Cardiac muscle cell (in vitro differentiated cells and primary cell): ENCODE measurements around the gene METTL21A. TPM values are rescaled to one million over a fixed set of nuclear protein-coding genes. Genes with fewer than 3 reads are reported as not detected.
"Not testable (repeated sequence)": the region's sequence is repeated elsewhere in the genome, so short reads cannot be mapped to it uniquely, and the experiment has no call there.

Experiments
- DNase-seq, 2 donors: peaks; one replicate each; pipeline versions ENCODE4 v3.0.0 to v3.0.0-alpha.2; 2010 to 2017; ENCODE audit warnings: low read depth in 1 of 2, low spot score in 1 of 2
- H3K27ac ChIP-seq: fragments of 200-600 bp; sonication (generic); 2 replicates; pipeline ENCODE4 v1.5.1; 2016
- H3K27me3 ChIP-seq: fragments of 200-600 bp; sonication (generic); 2 replicates; pipeline ENCODE4 v1.6.0; 2016; ENCODE audit warnings: control low read depth
- H3K36me3 ChIP-seq: fragments of 200-600 bp; sonication (generic); 2 replicates; pipeline ENCODE4 v1.5.1; 2016; ENCODE audit warnings: control low read depth
- H3K4me1 ChIP-seq: fragments of 200-600 bp; sonication (generic); 2 replicates; pipeline ENCODE4 v1.8.1; 2017; ENCODE audit warnings: low read depth, mild to moderate bottlenecking, mixed run types
- H3K4me3 ChIP-seq: fragments of 200-600 bp; sonication (generic); 2 replicates; pipeline ENCODE4 v1.5.1; 2016; ENCODE audit warnings: mild to moderate bottlenecking
- H3K9me3 ChIP-seq: fragments of 200-600 bp; sonication (generic); 2 replicates; pipeline ENCODE4 v1.5.1; 2017; ENCODE audit warnings: low read depth, mild to moderate bottlenecking, control low read depth
- polyA plus RNA-seq: library from polyadenylated mRNA; unstranded; fragments of >200 nt; fragmentation: Nextera tagmentation; extraction: Ambion mirVana; gene quantifications from 2 replicates; pipeline ENCODE4 v1.2.1, GENCODE V29; 2016
- total RNA-seq: library from RNA; depleted of rRNA; stranded (reverse); fragments of >200 nt; gene quantifications from 2 replicates; pipeline ENCODE4 v1.2.3, GENCODE V29; 2016
- TF ChIP-seq, protein P1 (sequence below): IDR thresholded peaks from 2 replicates; pipeline ENCODE4 v1.5.1; 2012; ENCODE audit warnings: low read depth, mild to moderate bottlenecking, low read length

The METTL21A gene
- total and polyA plus RNA-seq, 2 experiments from 2014 or later = 39.8 to 55.9 TPM

DNA sequence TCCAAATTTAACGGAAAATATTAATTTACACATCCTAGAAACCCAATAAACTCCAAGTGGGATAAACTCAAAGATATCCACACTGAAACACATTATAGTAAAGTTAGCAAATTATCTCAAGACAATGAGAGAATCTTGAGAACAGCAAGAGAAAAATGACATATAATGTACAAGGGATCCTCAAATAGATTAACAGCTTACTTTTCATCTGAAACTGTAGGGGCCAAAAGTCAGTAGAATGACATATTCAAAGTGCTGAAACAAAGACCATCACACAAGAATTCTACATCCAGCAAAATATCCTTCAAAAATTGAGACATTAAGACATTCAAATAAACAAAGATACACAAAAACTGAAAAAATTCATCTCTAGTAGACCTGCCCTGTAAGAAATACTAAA, 18.7 kb upstream of the METTL21A start:
- Histone ChIP-seq H3K27me3 (no peaks in the 10 kb centered on the region), H3K36me3 (no peaks in the 10 kb centered on the region)

DNA sequence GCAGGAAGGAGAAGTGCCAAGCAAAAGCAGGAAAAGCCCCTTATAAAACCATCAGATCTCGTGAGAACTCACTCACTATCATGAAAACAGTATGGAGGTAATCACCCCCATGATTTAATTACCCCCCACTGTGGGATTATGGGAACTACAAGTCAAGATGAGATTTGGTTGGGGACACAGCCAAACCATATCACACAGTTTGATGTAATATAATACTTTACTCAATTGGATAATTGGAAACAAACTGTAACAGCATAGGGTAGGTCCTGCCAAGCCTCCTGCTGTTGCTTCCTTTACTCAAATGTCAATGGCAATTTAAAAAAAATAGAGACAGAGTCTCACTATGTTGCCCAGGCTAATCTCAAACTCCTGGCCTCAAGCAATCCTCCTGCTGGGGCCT, 15.5 kb upstream of the METTL21A start:
- no peaks in the 10 kb centered on the region for H3K36me3 ChIP-seq
- H3K27ac ChIP-seq = no peak overlapping the region
- no peaks in the 10 kb centered on the region for H3K27me3 ChIP-seq
- no peak for DNase-seq
- TF ChIP-seq, protein P1, sequence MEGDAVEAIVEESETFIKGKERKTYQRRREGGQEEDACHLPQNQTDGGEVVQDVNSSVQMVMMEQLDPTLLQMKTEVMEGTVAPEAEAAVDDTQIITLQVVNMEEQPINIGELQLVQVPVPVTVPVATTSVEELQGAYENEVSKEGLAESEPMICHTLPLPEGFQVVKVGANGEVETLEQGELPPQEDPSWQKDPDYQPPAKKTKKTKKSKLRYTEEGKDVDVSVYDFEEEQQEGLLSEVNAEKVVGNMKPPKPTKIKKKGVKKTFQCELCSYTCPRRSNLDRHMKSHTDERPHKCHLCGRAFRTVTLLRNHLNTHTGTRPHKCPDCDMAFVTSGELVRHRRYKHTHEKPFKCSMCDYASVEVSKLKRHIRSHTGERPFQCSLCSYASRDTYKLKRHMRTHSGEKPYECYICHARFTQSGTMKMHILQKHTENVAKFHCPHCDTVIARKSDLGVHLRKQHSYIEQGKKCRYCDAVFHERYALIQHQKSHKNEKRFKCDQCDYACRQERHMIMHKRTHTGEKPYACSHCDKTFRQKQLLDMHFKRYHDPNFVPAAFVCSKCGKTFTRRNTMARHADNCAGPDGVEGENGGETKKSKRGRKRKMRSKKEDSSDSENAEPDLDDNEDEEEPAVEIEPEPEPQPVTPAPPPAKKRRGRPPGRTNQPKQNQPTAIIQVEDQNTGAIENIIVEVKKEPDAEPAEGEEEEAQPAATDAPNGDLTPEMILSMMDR = no peak
- no peak overlapping the region for H3K4me3 ChIP-seq
- H3K9me3 ChIP-seq = no peaks in the 10 kb centered on the region
- H3K4me1 ChIP-seq = no peaks in the 10 kb centered on the region

More for the DNA sequence above, 18.7 kb upstream of the METTL21A start:
- Histone ChIP-seq H3K4me3 (no peak overlapping the region), H3K27ac (no peak overlapping the region), H3K9me3 (no peaks in the 10 kb centered on the region), H3K4me1 (no peaks in the 10 kb centered on the region)
- DNase-seq = no peak
- TF ChIP-seq, protein P1 = no peak

DNA sequence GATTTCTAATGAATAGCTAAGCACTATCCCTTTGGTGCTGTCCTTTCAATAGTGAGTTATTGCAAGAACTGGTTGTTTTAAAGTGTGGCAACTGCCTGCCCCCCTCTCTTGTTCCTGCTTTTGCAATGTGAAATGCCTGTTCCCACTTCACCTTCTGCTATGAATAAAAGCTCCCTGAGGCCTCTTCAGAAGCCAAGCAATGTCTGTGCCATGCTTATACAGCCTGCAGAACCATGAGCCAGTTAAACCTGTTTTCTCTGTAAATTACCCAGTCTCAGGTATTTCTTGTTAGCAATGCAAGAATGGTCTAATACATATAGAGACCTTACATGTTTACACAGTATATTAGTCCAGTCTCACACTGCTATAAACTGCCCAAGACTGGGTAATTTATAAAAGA, 15.0 kb upstream of the METTL21A start:
- no peak overlapping the region for H3K4me3 ChIP-seq
- no peaks in the 10 kb centered on the region for H3K9me3 ChIP-seq
- DNase-seq = no peak
- H3K4me1 ChIP-seq = no peaks in the 10 kb centered on the region
- no peaks in the 10 kb centered on the region for H3K36me3 ChIP-seq
- H3K27me3 ChIP-seq = no peaks in the 10 kb centered on the region
- H3K27ac ChIP-seq = no peak overlapping the region
- TF ChIP-seq, protein P1 = no peak

DNA sequence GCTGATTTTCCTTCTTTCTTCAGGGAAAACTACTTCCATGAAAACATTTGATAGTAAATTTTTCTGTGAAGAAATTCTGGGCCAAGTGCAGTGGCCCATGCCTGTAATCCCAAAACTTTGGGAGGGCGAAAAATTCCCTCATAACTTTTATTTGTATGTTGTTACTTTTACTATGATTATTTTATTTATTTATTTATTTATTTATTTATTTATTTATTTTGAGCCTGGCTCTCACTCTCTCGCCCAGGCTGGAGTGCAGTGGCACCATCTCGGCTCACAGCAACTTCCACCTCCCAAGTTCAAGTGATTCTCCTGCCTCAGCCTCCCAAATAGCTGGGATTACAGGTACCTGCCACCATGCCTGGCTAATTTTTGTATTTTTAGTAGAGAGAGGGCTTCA, 14.1 kb upstream of the METTL21A start:
- not testable (repeated sequence) for H3K4me1 ChIP-seq

DNA sequence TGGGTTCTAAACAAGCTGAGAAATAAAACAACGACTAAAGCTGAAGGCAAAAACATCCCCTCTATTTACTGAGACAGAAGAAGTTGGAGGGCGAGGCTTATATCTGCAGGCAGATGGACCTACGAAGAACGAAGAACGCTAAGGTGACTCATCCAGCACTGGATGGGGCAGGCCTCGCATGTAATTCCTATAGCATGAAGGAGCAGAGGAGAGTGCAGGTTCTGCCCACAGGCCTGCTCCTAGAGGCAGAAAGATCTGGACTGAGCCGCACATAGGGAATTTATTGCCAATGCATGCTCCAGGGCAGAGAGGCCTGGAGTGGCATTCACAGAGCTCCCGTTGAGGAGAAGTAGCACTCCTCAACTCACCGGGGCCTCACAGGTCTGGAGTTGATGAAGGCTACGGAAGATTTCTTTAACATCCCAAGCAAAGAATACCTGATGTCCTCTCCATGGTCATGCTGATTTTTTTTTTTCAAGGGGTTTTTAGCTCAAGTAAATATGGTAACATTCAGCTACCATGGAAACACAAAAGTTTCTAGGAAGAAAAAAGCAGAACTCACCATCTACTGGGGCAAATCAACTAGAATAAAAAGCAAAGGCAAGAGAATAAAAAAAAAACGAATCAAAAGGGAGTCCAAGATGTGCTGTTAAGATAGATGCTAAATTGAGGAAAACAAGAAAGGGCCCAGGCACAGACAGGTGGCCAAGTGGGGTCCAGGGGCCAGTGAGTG, 10.4 kb upstream of the METTL21A start:
- peak in 1 of 2 donors; percentile 12 for DNase-seq

More for the DNA sequence above, 14.1 kb upstream of the METTL21A start:
- H3K27ac ChIP-seq, H3K36me3 ChIP-seq, H3K9me3 ChIP-seq, DNase-seq, H3K4me3 ChIP-seq, H3K27me3 ChIP-seq: not testable (repeated sequence)

DNA sequence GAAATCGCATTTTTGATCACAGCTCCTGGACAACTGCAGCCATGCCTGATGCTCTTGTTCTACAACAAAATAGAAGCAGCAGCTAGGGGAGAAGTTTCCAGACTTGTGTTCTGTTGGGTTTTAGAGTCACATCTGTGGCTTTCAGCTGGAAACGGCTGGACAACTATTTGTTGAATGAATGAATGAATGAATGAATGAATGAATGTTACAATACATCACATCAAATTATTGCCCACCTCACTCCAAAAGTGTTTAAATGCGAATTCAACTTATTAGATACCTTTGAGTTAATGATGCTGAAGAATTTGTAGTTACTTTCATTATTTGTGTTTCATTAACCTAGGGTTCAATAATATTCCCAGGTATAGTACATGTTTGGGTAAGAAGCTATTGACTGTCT, 8.5 kb upstream of the METTL21A start:
- Histone ChIP-seq H3K27me3 (no peaks in the 10 kb centered on the region), H3K4me1 (no peaks in the 10 kb centered on the region), H3K27ac (no peak overlapping the region), H3K4me3 (no peak overlapping the region), H3K36me3 (no peaks in the 10 kb centered on the region), H3K9me3 (no peaks in the 10 kb centered on the region)
- TF ChIP-seq, protein P1 = no peak
- DNase-seq = no peak

More for the DNA sequence above, 10.4 kb upstream of the METTL21A start:
- no peak overlapping the region for H3K27ac ChIP-seq
- no peak overlapping the region for H3K4me3 ChIP-seq
- TF ChIP-seq, protein P1 = no peak
- no peaks in the 10 kb centered on the region for H3K36me3 ChIP-seq
- H3K4me1 ChIP-seq = no peaks in the 10 kb centered on the region
- H3K27me3 ChIP-seq = no peaks in the 10 kb centered on the region
- H3K9me3 ChIP-seq = no peaks in the 10 kb centered on the region
